ENCODE results near the gene RASGRP1.

RASGRP1 gene

GRCh38 chr15:38477637-38478036, 87.0 kb downstream of the RASGRP1 start:
- Histone ChIP-seq H3K27me3 (ENCODE audit: control insufficient read depth in 5 of 5, insufficient read depth in 4 of 5, low read length in 5 of 5) (no peaks in the 10 kb centered on the region), H3K36me3 (ENCODE audit: control insufficient read depth in 5 of 5, insufficient read depth in 5 of 5, low read length in 5 of 5) (peaks cover 24 to 43% (median 36%) of the 10 kb centered on the region in 5 donors), H3K9ac (ENCODE audit: low read length in 5 of 5) (no peak overlapping the region), H3K9me3 (ENCODE audit: control insufficient read depth in 5 of 5, low read length in 5 of 5) (no peaks in the 10 kb centered on the region), H3K27ac (ENCODE audit: low read depth, low read length) (no peak overlapping the region), H3K4me3 (ENCODE audit: low read depth in 1 of 5, low read length in 5 of 5) (no peak overlapping the region), H3K4me1 (ENCODE audit: control insufficient read depth in 5 of 5, insufficient read depth in 5 of 5, low read length in 5 of 5) (peaks cover 0 to 4% (median 0%) of the 10 kb centered on the region in 5 donors)

DNA sequence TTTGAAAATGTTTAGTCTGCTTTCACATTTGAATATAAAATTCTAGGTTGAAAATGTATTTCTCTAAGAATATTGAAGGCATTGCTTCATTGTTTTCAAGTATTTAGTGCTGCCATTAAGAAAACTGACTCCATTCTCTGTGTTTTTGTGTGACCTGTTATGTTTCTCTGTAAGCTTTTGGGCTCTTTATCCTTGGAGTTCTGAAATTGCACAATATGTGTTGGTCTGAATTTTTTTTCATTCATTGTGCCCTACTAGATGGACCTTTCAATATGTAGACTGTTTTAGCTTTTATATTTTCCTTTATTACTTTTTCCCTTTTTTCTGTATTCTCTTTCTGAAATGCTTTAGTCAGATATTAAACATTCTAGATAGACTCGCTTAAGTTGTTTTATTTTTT, 88.5 kb downstream of the RASGRP1 start:
- H3K9ac ChIP-seq (ENCODE audit: low read length in 5 of 5) = no peak overlapping the region
- no peak overlapping the region for H3K27ac ChIP-seq (ENCODE audit: low read depth, low read length)
- H3K4me3 ChIP-seq (ENCODE audit: low read depth in 1 of 5, low read length in 5 of 5) = no peak overlapping the region
- H3K36me3 ChIP-seq (ENCODE audit: control insufficient read depth in 5 of 5, insufficient read depth in 5 of 5, low read length in 5 of 5) = peaks cover 23 to 35% (median 26%) of the 10 kb centered on the region in 5 donors
- peaks cover 0 to 4% (median 0%) of the 10 kb centered on the region in 5 donors for H3K4me1 ChIP-seq (ENCODE audit: control insufficient read depth in 5 of 5, insufficient read depth in 5 of 5, low read length in 5 of 5)
- no peaks in the 10 kb centered on the region for H3K9me3 ChIP-seq (ENCODE audit: control insufficient read depth in 5 of 5, low read length in 5 of 5)
- no peaks in the 10 kb centered on the region for H3K27me3 ChIP-seq (ENCODE audit: control insufficient read depth in 5 of 5, insufficient read depth in 4 of 5, low read length in 5 of 5)

DNA sequence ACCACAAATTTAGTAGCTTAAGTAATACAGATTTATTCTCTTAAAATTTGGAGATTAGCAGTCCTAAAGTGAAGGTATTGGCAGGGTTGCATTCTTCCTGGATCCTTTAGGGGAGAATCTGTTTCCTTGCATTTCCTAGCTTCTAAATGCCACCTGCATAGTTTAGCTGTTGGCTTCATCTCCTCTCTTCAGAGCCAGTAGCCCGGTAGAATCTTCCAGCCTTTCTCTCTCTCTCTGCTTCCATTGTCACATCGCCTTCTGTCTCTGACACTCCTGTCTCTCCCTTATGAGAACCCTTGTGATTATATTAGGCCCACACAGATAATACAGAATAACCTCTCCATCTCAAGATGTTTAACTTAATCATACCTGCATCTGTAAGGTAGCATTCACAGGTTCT, 89.3 kb downstream of the RASGRP1 start:
- no peak overlapping the region for H3K4me3 ChIP-seq (ENCODE audit: low read depth in 1 of 5, low read length in 5 of 5)

DNA sequence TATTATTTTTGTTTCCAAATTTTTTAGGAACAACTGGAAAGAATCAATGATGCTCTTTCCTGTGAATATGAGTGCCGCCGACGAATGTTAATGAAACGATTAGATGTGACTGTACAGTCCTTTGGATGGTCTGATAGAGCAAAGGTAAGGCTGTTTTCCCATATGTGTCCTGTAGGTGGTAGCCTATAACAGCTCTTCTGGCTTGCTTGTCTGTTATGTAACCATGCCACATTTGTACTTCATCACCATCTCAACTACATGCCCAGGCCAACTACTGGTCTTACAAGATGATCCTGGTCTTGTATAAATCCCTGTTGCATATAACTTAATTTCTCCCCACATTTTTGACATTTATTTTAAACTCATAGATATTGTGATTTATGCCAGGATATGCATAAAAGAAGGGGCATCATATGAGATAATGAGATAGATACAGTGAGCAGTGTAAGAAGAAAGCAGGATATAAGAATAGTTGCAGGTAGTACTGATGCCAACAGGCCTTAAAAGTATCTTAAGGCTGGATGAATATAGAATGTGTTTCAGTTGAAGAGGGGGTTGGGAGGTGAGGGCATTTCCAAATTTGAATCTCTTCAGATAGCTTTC, 90.4 kb downstream of the RASGRP1 start:
- no peaks in the 10 kb centered on the region for H3K4me1 ChIP-seq (ENCODE audit: control insufficient read depth in 5 of 5, insufficient read depth in 5 of 5, low read length in 5 of 5)
- H3K27ac ChIP-seq (ENCODE audit: low read depth, low read length) = no peak overlapping the region
- no peaks in the 10 kb centered on the region for H3K27me3 ChIP-seq (ENCODE audit: control insufficient read depth in 5 of 5, insufficient read depth in 4 of 5, low read length in 5 of 5)
- H3K4me3 ChIP-seq (ENCODE audit: low read depth in 1 of 5, low read length in 5 of 5) = no peak overlapping the region
- H3K36me3 ChIP-seq (ENCODE audit: control insufficient read depth in 5 of 5, insufficient read depth in 5 of 5, low read length in 5 of 5) = peaks cover 23 to 43% (median 39%) of the 10 kb centered on the region in 5 donors
- no peak overlapping the region for H3K9ac ChIP-seq (ENCODE audit: low read length in 5 of 5)
- no peaks in the 10 kb centered on the region for H3K9me3 ChIP-seq (ENCODE audit: control insufficient read depth in 5 of 5, low read length in 5 of 5)

More for the DNA sequence above, 89.3 kb downstream of the RASGRP1 start:
- H3K4me1 ChIP-seq (ENCODE audit: control insufficient read depth in 5 of 5, insufficient read depth in 5 of 5, low read length in 5 of 5) = peaks cover 0 to 4% (median 0%) of the 10 kb centered on the region in 5 donors
- H3K9me3 ChIP-seq (ENCODE audit: control insufficient read depth in 5 of 5, low read length in 5 of 5) = no peaks in the 10 kb centered on the region
- peaks cover 23 to 41% (median 34%) of the 10 kb centered on the region in 5 donors for H3K36me3 ChIP-seq (ENCODE audit: control insufficient read depth in 5 of 5, insufficient read depth in 5 of 5, low read length in 5 of 5)
- H3K27me3 ChIP-seq (ENCODE audit: control insufficient read depth in 5 of 5, insufficient read depth in 4 of 5, low read length in 5 of 5) = no peaks in the 10 kb centered on the region
- no peak overlapping the region for H3K9ac ChIP-seq (ENCODE audit: low read length in 5 of 5)
- no peak overlapping the region for H3K27ac ChIP-seq (ENCODE audit: low read depth, low read length)

GRCh38 chr15:38471974-38472373, 92.6 kb downstream of the RASGRP1 start:
- no peak overlapping the region for H3K27ac ChIP-seq (ENCODE audit: low read depth, low read length)
- H3K4me3 ChIP-seq (ENCODE audit: low read depth in 1 of 5, low read length in 5 of 5) = no peak overlapping the region
- no peaks in the 10 kb centered on the region for H3K4me1 ChIP-seq (ENCODE audit: control insufficient read depth in 5 of 5, insufficient read depth in 5 of 5, low read length in 5 of 5)
- H3K9ac ChIP-seq (ENCODE audit: low read length in 5 of 5) = no peak overlapping the region
- H3K27me3 ChIP-seq (ENCODE audit: control insufficient read depth in 5 of 5, insufficient read depth in 4 of 5, low read length in 5 of 5) = no peaks in the 10 kb centered on the region
- H3K9me3 ChIP-seq (ENCODE audit: control insufficient read depth in 5 of 5, low read length in 5 of 5) = no peaks in the 10 kb centered on the region
- peaks cover 21 to 38% (median 36%) of the 10 kb centered on the region in 5 donors for H3K36me3 ChIP-seq (ENCODE audit: control insufficient read depth in 5 of 5, insufficient read depth in 5 of 5, low read length in 5 of 5)

DNA sequence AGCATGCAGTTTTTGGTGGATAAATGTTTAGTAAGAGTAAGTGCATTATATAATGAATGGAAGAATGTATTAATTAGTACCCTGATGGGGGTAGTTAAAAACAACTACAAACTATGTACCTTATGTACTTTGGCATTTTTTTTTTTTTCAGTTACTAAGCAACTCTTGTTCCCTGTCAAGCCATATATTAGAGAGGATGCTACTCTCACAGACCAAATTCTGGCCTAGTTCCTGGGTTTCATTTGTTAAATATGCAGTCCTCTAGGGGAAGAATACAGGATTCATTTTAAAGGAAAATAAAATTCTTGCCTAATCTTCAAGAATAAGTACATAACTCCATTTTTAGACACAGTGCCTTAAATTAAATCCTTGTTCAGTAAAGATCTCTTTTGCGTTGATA, 93.8 kb downstream of the RASGRP1 start:
- Histone ChIP-seq H3K9me3 (ENCODE audit: control insufficient read depth in 5 of 5, low read length in 5 of 5) (no peaks in the 10 kb centered on the region), H3K4me3 (ENCODE audit: low read depth in 1 of 5, low read length in 5 of 5) (no peak overlapping the region), H3K36me3 (ENCODE audit: control insufficient read depth in 5 of 5, insufficient read depth in 5 of 5, low read length in 5 of 5) (peaks cover 18 to 36% (median 29%) of the 10 kb centered on the region in 5 donors), H3K4me1 (ENCODE audit: control insufficient read depth in 5 of 5, insufficient read depth in 5 of 5, low read length in 5 of 5) (no peaks in the 10 kb centered on the region), H3K27ac (ENCODE audit: low read depth, low read length) (no peak overlapping the region), H3K27me3 (ENCODE audit: control insufficient read depth in 5 of 5, insufficient read depth in 4 of 5, low read length in 5 of 5) (no peaks in the 10 kb centered on the region), H3K9ac (ENCODE audit: low read length in 5 of 5) (no peak overlapping the region)

DNA sequence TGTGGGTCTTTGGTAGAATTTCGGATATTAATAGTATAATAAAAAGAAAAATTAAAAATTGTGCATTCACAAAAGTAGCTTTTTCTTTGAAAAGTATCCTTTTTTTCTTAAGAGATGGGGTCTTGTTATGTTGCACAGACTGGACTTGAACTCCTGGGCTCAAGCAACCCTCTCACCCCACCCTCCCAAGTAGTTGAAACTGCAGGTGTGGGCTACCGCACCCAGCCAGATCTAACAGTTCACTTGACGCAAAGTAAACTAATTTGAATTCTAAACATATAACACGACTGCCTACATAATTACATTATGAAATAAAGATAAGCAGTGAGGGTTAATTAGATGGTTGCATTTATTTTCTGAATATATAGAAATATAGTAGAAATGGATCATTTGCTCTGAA, 99.9 kb downstream of the RASGRP1 start:
- H3K4me3 ChIP-seq (ENCODE audit: low read depth in 1 of 5, low read length in 5 of 5) = no peak overlapping the region
- peaks cover 0 to 9% (median 0%) of the 10 kb centered on the region in 5 donors for H3K36me3 ChIP-seq (ENCODE audit: control insufficient read depth in 5 of 5, insufficient read depth in 5 of 5, low read length in 5 of 5)
- no peaks in the 10 kb centered on the region for H3K27me3 ChIP-seq (ENCODE audit: control insufficient read depth in 5 of 5, insufficient read depth in 4 of 5, low read length in 5 of 5)
- H3K9ac ChIP-seq (ENCODE audit: low read length in 5 of 5) = no peak overlapping the region
- no peaks in the 10 kb centered on the region for H3K9me3 ChIP-seq (ENCODE audit: control insufficient read depth in 5 of 5, low read length in 5 of 5)
- no peak overlapping the region for H3K27ac ChIP-seq (ENCODE audit: low read depth, low read length)
- H3K4me1 ChIP-seq (ENCODE audit: control insufficient read depth in 5 of 5, insufficient read depth in 5 of 5, low read length in 5 of 5) = no peaks in the 10 kb centered on the region

- no peak overlapping the region for H3K27ac ChIP-seq (ENCODE audit: low read depth, low read length)
- H3K36me3 ChIP-seq (ENCODE audit: control insufficient read depth in 5 of 5, insufficient read depth in 5 of 5, low read length in 5 of 5) = peaks cover 0 to 9% (median 4%) of the 10 kb centered on the region in 5 donors
- no peak overlapping the region for H3K9ac ChIP-seq (ENCODE audit: low read length in 5 of 5)
- H3K27me3 ChIP-seq (ENCODE audit: control insufficient read depth in 5 of 5, insufficient read depth in 4 of 5, low read length in 5 of 5) = no peaks in the 10 kb centered on the region
- H3K9me3 ChIP-seq (ENCODE audit: control insufficient read depth in 5 of 5, low read length in 5 of 5) = no peaks in the 10 kb centered on the region
- H3K4me3 ChIP-seq (ENCODE audit: low read depth in 1 of 5, low read length in 5 of 5) = no peak overlapping the region
- no peaks in the 10 kb centered on the region for H3K4me1 ChIP-seq (ENCODE audit: control insufficient read depth in 5 of 5, insufficient read depth in 5 of 5, low read length in 5 of 5)
Observed at GRCh38 chr15:38463893-38464292, 100.7 kb downstream of the RASGRP1 start.

- Histone ChIP-seq H3K9ac (ENCODE audit: low read length in 5 of 5) (no peak overlapping the region), H3K9me3 (ENCODE audit: control insufficient read depth in 5 of 5, low read length in 5 of 5) (no peaks in the 10 kb centered on the region), H3K27ac (ENCODE audit: low read depth, low read length) (no peak overlapping the region), H3K4me3 (ENCODE audit: low read depth in 1 of 5, low read length in 5 of 5) (no peak overlapping the region), H3K36me3 (ENCODE audit: control insufficient read depth in 5 of 5, insufficient read depth in 5 of 5, low read length in 5 of 5) (peaks cover 0 to 4% (median 0%) of the 10 kb centered on the region in 5 donors), H3K27me3 (ENCODE audit: control insufficient read depth in 5 of 5, insufficient read depth in 4 of 5, low read length in 5 of 5) (no peaks in the 10 kb centered on the region), H3K4me1 (ENCODE audit: control insufficient read depth in 5 of 5, insufficient read depth in 5 of 5, low read length in 5 of 5) (no peaks in the 10 kb centered on the region)
Observed at GRCh38 chr15:38461066-38461833, 103.4 kb downstream of the RASGRP1 start.

DNA sequence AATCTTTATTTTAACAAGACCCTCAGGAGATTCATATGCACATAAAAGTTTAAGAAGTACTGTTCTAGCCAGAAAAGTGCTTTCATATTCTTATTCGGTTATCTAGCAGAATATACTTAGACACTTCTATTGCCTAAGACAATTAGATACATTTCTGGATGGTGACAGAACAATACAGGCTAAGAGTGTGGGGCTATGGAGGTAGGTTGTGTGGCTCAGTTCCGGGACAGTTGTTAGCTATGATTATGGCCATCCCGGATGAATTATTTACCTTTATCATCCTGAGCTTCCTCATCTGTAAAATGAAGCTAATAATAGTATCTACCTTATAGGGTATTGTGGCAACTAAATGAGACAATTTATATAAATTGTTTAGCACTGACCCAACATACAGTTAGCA, 104.1 kb downstream of the RASGRP1 start:
- peaks cover 0 to 4% (median 1%) of the 10 kb centered on the region in 5 donors for H3K4me1 ChIP-seq (ENCODE audit: control insufficient read depth in 5 of 5, insufficient read depth in 5 of 5, low read length in 5 of 5)
- H3K36me3 ChIP-seq (ENCODE audit: control insufficient read depth in 5 of 5, insufficient read depth in 5 of 5, low read length in 5 of 5) = peaks cover 0 to 4% (median 0%) of the 10 kb centered on the region in 5 donors
- H3K27ac ChIP-seq (ENCODE audit: low read depth, low read length) = no peak overlapping the region
- H3K27me3 ChIP-seq (ENCODE audit: control insufficient read depth in 5 of 5, insufficient read depth in 4 of 5, low read length in 5 of 5) = no peaks in the 10 kb centered on the region
- H3K4me3 ChIP-seq (ENCODE audit: low read depth in 1 of 5, low read length in 5 of 5) = no peak overlapping the region
- H3K9me3 ChIP-seq (ENCODE audit: control insufficient read depth in 5 of 5, low read length in 5 of 5) = no peaks in the 10 kb centered on the region
- no peak overlapping the region for H3K9ac ChIP-seq (ENCODE audit: low read length in 5 of 5)
